GM18861 (cell line): ENCODE results near the gene CHEK2.
"Not testable (repeated sequence)": the region's sequence is repeated elsewhere in the genome, so short reads cannot be mapped to it uniquely, and the experiment has no call there.

ENCODE experiments used
- ATAC-seq: cut with Tn5 transposase; IDR thresholded peaks from one replicate; pipeline ENCODE4 v1.9.1; 2021; ENCODE audit not compliant: unreplicated experiment

Gene CHEK2

GRCh38 chr22:28742562-28742962 is 942 bp upstream of the CHEK2 start:
- peak; percentile 20 for ATAC-seq

- no peak for ATAC-seq
These were observed 328 bp downstream of the CHEK2 start for GRCh38 chr22:28741200-28741784.

GRCh38 chr22:28738876-28739275 is 2.7 kb downstream of the CHEK2 start:
- ATAC-seq, result not testable (repeated sequence)

- no peak for ATAC-seq
These were observed 3.9 kb downstream of the CHEK2 start for GRCh38 chr22:28737701-28738100.

- ATAC-seq, result no peak
These were observed 5.1 kb downstream of the CHEK2 start for GRCh38 chr22:28736301-28737155.

GRCh38 chr22:28734393-28734792 is 7.2 kb downstream of the CHEK2 start:
- ATAC-seq, result no peak

- ATAC-seq, result no peak
These were observed 11.4 kb downstream of the CHEK2 start for GRCh38 chr22:28730179-28730578.

- ATAC-seq, result no peak
These were observed 12.9 kb downstream of the CHEK2 start for GRCh38 chr22:28728621-28729313.

GRCh38 chr22:28728002-28728401 is 13.6 kb downstream of the CHEK2 start:
- ATAC-seq, result no peak

- ATAC-seq, result no peak
These were observed 23.6 kb downstream of the CHEK2 start for GRCh38 chr22:28718044-28718443.

- no peak for ATAC-seq
These were observed 24.9 kb downstream of the CHEK2 start for GRCh38 chr22:28716686-28717085.

GRCh38 chr22:28715611-28716010 is 26.0 kb downstream of the CHEK2 start:
- no peak for ATAC-seq

GRCh38 chr22:28714043-28714628 is 27.5 kb downstream of the CHEK2 start:
- no peak for ATAC-seq

- no peak for ATAC-seq
These were observed 29.5 kb downstream of the CHEK2 start for GRCh38 chr22:28711820-28712777.

GRCh38 chr22:28711341-28711740 is 30.3 kb downstream of the CHEK2 start:
- ATAC-seq, result no peak

GRCh38 chr22:28710576-28711191 is 30.9 kb downstream of the CHEK2 start:
- no peak for ATAC-seq

- no peak for ATAC-seq
These were observed 31.5 kb downstream of the CHEK2 start for GRCh38 chr22:28710107-28710506.

GRCh38 chr22:28706845-28707244 is 34.8 kb downstream of the CHEK2 start:
- ATAC-seq, result no peak

GRCh38 chr22:28703436-28703835 is 38.2 kb downstream of the CHEK2 start:
- no peak for ATAC-seq

GRCh38 chr22:28702891-28703290 is 38.7 kb downstream of the CHEK2 start:
- ATAC-seq, result no peak
